Hepatocyte (in vitro differentiated cells): ENCODE results near the gene COL6A5. TPM values are rescaled to one million over a fixed set of nuclear protein-coding genes. Genes with fewer than 3 reads are reported as not detected.
"Not testable (repeated sequence)": the region's sequence is repeated elsewhere in the genome, so short reads cannot be mapped to it uniquely, and the experiment has no call there.

ENCODE experiments used
- DNase-seq: peaks from one replicate; pipeline ENCODE4 v3.0.0-alpha.2; 2016; ENCODE audit warnings: low spot score
- H2AFZ ChIP-seq: fragments of 200-600 bp; sonication (generic); 2 replicates; pipeline ENCODE4 v1.6.0; 2016; ENCODE audit warnings: antibody characterized with exemption, mild to moderate bottlenecking
- H3K27ac ChIP-seq: fragments of 200-600 bp; sonication (generic); 2 replicates; pipeline ENCODE4 v1.5.1; 2016; ENCODE audit warnings: mild to moderate bottlenecking
- H3K27me3 ChIP-seq: fragments of 200-600 bp; sonication (generic); 2 replicates; pipeline ENCODE4 v1.6.1; 2016
- H3K36me3 ChIP-seq: fragments of 200-600 bp; sonication (generic); replicated peaks from 2 replicates; pipeline ENCODE4 v1.5.1; 2016; ENCODE audit warnings: low read depth; ENCODE audit not compliant: insufficient read depth
- H3K4me1 ChIP-seq: fragments of 200-600 bp; sonication (generic); 2 replicates; pipeline ENCODE4 v1.5.1; 2016; ENCODE audit warnings: mild to moderate bottlenecking, moderate library complexity; ENCODE audit not compliant: insufficient read depth
- H3K4me2 ChIP-seq: fragments of 200-600 bp; sonication (generic); 2 replicates; pipeline ENCODE4 v1.6.0; 2016
- H3K4me3 ChIP-seq: fragments of 200-600 bp; sonication (generic); 2 replicates; pipeline ENCODE4 v1.5.1; 2016; ENCODE audit warnings: mild to moderate bottlenecking
- H3K79me2 ChIP-seq: fragments of 200-600 bp; sonication (generic); 2 replicates; pipeline ENCODE4 v1.6.0; 2017; ENCODE audit warnings: mild to moderate bottlenecking
- H3K9me2 ChIP-seq: fragments of 200-600 bp; sonication (generic); replicated peaks from 2 replicates; pipeline ENCODE4 v1.6.0; 2017; ENCODE audit warnings: mild to moderate bottlenecking; ENCODE audit not compliant: insufficient read depth
- H3K9me3 ChIP-seq: fragments of 200-600 bp; sonication (generic); 2 replicates; pipeline ENCODE4 v1.5.1; 2016; ENCODE audit warnings: low read depth, mild to moderate bottlenecking
- H4K20me1 ChIP-seq: fragments of 200-600 bp; sonication (generic); 2 replicates; pipeline ENCODE4 v1.6.0; 2016; ENCODE audit warnings: mild to moderate bottlenecking; ENCODE audit not compliant: insufficient read depth, poor library complexity, severe bottlenecking
- EZH2 ChIP-seq: fragments of 200-600 bp; sonication (generic); IDR thresholded peaks from 2 replicates; pipeline ENCODE4 v1.6.1; 2016; ENCODE audit warnings: antibody characterized with exemption, mild to moderate bottlenecking, borderline replicate concordance
- EZH2phosphoT487 ChIP-seq: fragments of 200-600 bp; sonication (generic); IDR thresholded peaks from one replicate; pipeline ENCODE4 v1.6.1; 2018; ENCODE audit warnings: antibody characterized with exemption, mild to moderate bottlenecking, low read depth, moderate library complexity; ENCODE audit not compliant: unreplicated experiment, severe bottlenecking
- WGBS: methylation state at CpG from one replicate; pipeline ENCODE4 v1.1.6; 2016; ENCODE audit warnings: low lambda C conversion rate; ENCODE audit errors: missing lambda C conversion rate; 5-methylcytosine and 5-hydroxymethylcytosine counted together
- polyA plus RNA-seq: library from polyadenylated mRNA; unstranded; fragments of >200 nt; fragmentation: Nextera tagmentation; extraction: Ambion mirVana; gene quantifications from 2 replicates; pipeline ENCODE4 v1.2.1, GENCODE V29; 2016
- total RNA-seq: library from RNA; depleted of rRNA; stranded (reverse); fragments of >200 nt; gene quantifications from 2 replicates; pipeline ENCODE4 v1.2.3, GENCODE V29; 2014
- TF ChIP-seq, protein P1 (sequence below): fragments of 200-600 bp; sonication (generic); IDR thresholded peaks from 2 replicates; pipeline ENCODE4 v1.5.1; 2016; ENCODE audit warnings: antibody characterized with exemption, mild to moderate bottlenecking; ENCODE audit not compliant: poor library complexity

Gene COL6A5
- total and polyA plus RNA-seq, 2 experiments from 2014 or later = 0.11 to 1.1 TPM

DNA sequence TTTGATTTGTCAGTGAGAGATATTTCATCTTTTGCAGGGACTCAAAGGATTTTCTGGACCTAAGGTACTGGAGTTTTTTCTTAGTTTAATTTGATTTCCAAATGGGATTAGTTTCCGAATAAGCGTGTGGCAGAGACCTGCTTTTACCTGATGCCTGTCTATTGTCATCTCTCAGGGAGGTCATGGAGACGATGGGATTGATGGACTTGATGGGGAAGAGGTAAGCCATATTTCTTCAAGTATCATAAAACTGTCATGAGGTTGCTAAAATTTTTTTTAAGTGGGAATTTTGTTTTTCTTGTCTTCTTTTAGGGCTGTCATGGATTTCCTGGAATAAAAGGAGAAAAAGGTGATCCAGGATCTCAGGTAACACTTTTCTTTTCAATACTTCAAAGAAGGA lies 60.5 kb downstream of the COL6A5 start:
- no peak for TF ChIP-seq EZH2
- no peak for TF ChIP-seq EZH2phosphoT487
- TF ChIP-seq, protein P1, sequence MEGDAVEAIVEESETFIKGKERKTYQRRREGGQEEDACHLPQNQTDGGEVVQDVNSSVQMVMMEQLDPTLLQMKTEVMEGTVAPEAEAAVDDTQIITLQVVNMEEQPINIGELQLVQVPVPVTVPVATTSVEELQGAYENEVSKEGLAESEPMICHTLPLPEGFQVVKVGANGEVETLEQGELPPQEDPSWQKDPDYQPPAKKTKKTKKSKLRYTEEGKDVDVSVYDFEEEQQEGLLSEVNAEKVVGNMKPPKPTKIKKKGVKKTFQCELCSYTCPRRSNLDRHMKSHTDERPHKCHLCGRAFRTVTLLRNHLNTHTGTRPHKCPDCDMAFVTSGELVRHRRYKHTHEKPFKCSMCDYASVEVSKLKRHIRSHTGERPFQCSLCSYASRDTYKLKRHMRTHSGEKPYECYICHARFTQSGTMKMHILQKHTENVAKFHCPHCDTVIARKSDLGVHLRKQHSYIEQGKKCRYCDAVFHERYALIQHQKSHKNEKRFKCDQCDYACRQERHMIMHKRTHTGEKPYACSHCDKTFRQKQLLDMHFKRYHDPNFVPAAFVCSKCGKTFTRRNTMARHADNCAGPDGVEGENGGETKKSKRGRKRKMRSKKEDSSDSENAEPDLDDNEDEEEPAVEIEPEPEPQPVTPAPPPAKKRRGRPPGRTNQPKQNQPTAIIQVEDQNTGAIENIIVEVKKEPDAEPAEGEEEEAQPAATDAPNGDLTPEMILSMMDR = no peak
- H3K4me2 ChIP-seq = no peak overlapping the region
- H3K27me3 ChIP-seq = no peaks in the 10 kb centered on the region
- 41% methylated on average over 3 of the region's 3 CpGs for WGBS
- no peaks in the 10 kb centered on the region for H4K20me1 ChIP-seq
- no peak overlapping the region for H3K27ac ChIP-seq
- no peaks in the 10 kb centered on the region for H3K36me3 ChIP-seq
- H3K9me2 ChIP-seq = no peaks in the 10 kb centered on the region
- no peaks in the 10 kb centered on the region for H3K9me3 ChIP-seq
- no peak overlapping the region for H2AFZ ChIP-seq
- H3K4me1 ChIP-seq = no peaks in the 10 kb centered on the region
- no peaks in the 10 kb centered on the region for H3K79me2 ChIP-seq
- DNase-seq = no peak
- H3K4me3 ChIP-seq = no peak overlapping the region

DNA sequence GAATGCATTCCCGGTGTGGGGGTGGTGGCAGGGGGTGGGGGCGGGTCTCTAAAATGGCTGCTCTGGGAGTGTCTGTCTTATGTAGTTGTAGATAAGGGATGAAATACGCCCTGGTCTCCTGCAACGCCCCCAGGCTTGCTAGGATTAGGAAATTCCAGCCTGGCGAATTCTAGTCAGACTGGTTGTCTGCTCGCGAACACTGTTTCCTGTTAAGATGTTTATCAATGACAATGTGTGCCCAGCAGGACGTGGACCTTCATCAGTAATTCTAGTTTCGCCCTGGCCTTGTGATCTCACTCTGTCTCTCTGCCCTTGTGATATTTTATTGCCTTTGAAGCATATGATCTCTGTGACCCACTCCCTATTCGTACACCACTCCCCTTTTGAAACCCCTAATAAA lies 62.8 kb downstream of the COL6A5 start:
- not testable (repeated sequence) for H3K9me2 ChIP-seq, H3K9me3 ChIP-seq, H3K4me3 ChIP-seq, H2AFZ ChIP-seq, H3K27me3 ChIP-seq, H3K27ac ChIP-seq, DNase-seq, H3K4me1 ChIP-seq, H4K20me1 ChIP-seq, H3K4me2 ChIP-seq, H3K36me3 ChIP-seq, H3K79me2 ChIP-seq
- 52% methylated on average over 10 of the region's 10 CpGs for WGBS

DNA sequence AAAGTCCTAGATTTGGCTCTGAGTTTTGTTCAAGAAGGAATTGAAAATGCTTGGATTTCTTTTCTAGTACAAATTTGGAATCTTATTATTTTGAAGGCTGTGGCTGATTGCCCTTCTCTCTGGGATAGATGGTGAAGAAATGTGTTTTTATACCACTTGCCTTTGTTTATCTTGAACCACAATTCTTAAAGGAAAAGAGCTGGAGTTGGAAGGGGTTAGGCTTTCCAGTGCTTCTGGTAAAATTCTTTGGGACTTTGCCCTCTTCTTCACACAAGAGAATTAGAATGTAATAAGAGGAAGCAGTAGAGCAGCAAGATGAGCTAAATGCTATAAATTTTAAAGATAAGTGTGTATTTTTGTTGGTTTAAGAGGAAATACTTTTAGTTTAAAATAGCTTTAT lies 65.8 kb downstream of the COL6A5 start:
- Histone ChIP-seq H2AFZ (no peak overlapping the region), H3K36me3 (no peaks in the 10 kb centered on the region), H3K4me2 (no peak overlapping the region), H4K20me1 (no peaks in the 10 kb centered on the region), H3K4me1 (no peaks in the 10 kb centered on the region), H3K4me3 (no peak overlapping the region), H3K9me3 (no peaks in the 10 kb centered on the region), H3K27me3 (no peaks in the 10 kb centered on the region), H3K79me2 (no peaks in the 10 kb centered on the region), H3K27ac (no peak overlapping the region), H3K9me2 (no peaks in the 10 kb centered on the region)
- TF ChIP-seq, protein P1 = no peak
- TF ChIP-seq EZH2 = no peak
- TF ChIP-seq EZH2phosphoT487 = no peak
- no peak for DNase-seq

DNA sequence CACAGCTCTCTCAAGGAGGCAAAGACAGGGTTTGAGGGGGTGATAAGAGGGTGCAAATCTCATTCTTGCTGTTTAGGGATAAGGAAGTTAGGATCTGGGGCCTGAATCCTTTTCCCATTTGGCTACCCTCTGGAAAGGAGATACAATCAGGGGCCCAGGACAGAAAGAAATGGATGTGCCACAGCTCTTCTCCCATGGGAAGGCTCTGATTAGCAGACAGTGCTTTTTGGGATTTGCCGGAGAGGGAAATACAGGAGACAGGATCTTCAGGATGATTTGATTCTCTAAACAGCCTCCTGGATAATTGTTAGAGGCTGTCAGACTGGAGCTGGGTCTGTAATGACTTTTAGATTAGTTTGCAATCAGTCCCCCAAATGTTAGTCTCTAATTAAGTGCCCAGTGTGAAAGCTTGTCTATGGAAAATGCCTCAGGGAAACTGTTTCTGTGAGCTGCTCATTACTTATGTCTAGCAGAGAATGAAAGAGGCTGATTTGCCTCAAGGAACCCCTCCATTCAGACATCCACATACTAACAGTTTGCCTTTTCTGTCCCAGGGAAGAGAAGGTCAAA lies 67.6 kb downstream of the COL6A5 start:
- DNase-seq = no peak
- Histone ChIP-seq H3K27ac (no peak overlapping the region), H3K9me2 (no peaks in the 10 kb centered on the region), H3K4me2 (no peak overlapping the region), H3K9me3 (no peaks in the 10 kb centered on the region), H3K36me3 (no peaks in the 10 kb centered on the region), H3K27me3 (no peaks in the 10 kb centered on the region), H3K79me2 (no peaks in the 10 kb centered on the region), H3K4me1 (no peaks in the 10 kb centered on the region), H2AFZ (no peak overlapping the region), H4K20me1 (no peaks in the 10 kb centered on the region), H3K4me3 (no peak overlapping the region)
- TF ChIP-seq, protein P1 = no peak
- no peak for TF ChIP-seq EZH2phosphoT487
- no peak for TF ChIP-seq EZH2
- WGBS = 0% methylated on average over 1 of the region's 1 CpG
